SU-DHL-6 (cell line): ENCODE measurements around the gene ZNF554.

Experiments used
- H2AFZ ChIP-seq: fragments of 200-600 bp; sonication (generic); 2 replicates; pipeline ENCODE4 v1.6.1; 2014; ENCODE audit warnings: low read depth, mild to moderate bottlenecking, moderate library complexity, mixed read lengths, antibody characterized with exemption, low read length; ENCODE audit not compliant: severe bottlenecking
- H3F3A ChIP-seq: fragments of 200-600 bp; shearing (Covaris generic); 2 replicates; pipeline ENCODE4 v1.6.0; 2016; ENCODE audit warnings: antibody characterized with exemption, mild to moderate bottlenecking; ENCODE audit not compliant: insufficient read depth
- H3K27ac ChIP-seq: fragments of 200-600 bp; sonication (generic); 2 replicates; pipeline ENCODE4 v1.5.1; 2016; ENCODE audit warnings: low read depth, mild to moderate bottlenecking, low read length, moderate library complexity, mixed read lengths
- H3K27me3 ChIP-seq: fragments of 200-600 bp; sonication (generic), shearing (Covaris generic); 2 replicates; pipeline ENCODE4 v1.6.0; 2014; ENCODE audit warnings: mild to moderate bottlenecking, low read length
- H3K36me3 ChIP-seq: fragments of 200-600 bp; sonication (generic); 2 replicates; pipeline ENCODE4 v1.6.1; 2014; ENCODE audit warnings: mild to moderate bottlenecking, low read length, mixed read lengths
- H3K4me2 ChIP-seq: fragments of 300-600, 200-600 bp; shearing (Covaris generic), sonication (generic); 2 replicates; pipeline ENCODE4 v1.6.0; 2014; ENCODE audit warnings: low read length, low read depth, mild to moderate bottlenecking; ENCODE audit not compliant: poor library complexity, severe bottlenecking
- H3K4me3 ChIP-seq: fragments of 200-600 bp; sonication (generic); 2 replicates; pipeline ENCODE4 v1.5.1; 2014; ENCODE audit warnings: antibody characterized with exemption, low read length, mild to moderate bottlenecking, mixed read lengths; ENCODE audit not compliant: insufficient read depth, poor library complexity, severe bottlenecking
- H3K79me2 ChIP-seq: fragments of 200-600 bp; sonication (generic); 2 replicates; pipeline ENCODE4 v1.6.1; 2014; ENCODE audit warnings: mild to moderate bottlenecking, low read length, moderate library complexity; ENCODE audit not compliant: insufficient read depth
- H3K9ac ChIP-seq: fragments of 200-600 bp; sonication (generic); 2 replicates; pipeline ENCODE4 v1.7.0; 2014; ENCODE audit warnings: mild to moderate bottlenecking, low read length
- H3K9me2 ChIP-seq: fragments of 200-600 bp; sonication (generic); replicated peaks from 2 replicates; pipeline ENCODE4 v1.6.1; 2014; ENCODE audit warnings: low read length; ENCODE audit not compliant: insufficient read depth
- H3K9me3 ChIP-seq: fragments of 200-600 bp; sonication (generic); 2 replicates; pipeline ENCODE4 v1.6.1; 2014; ENCODE audit warnings: low read length, mixed read lengths; ENCODE audit not compliant: insufficient read depth
- H4K20me1 ChIP-seq: fragments of 200-600 bp; sonication (generic); 2 replicates; pipeline ENCODE4 v1.6.1; 2014; ENCODE audit warnings: low read depth, mild to moderate bottlenecking, antibody characterized with exemption, low read length, moderate library complexity, mixed read lengths
- EZH2phosphoT487 ChIP-seq: fragments of 200-600 bp; sonication (generic), shearing (Covaris generic); conservative IDR thresholded peaks from 2 replicates; pipeline ENCODE4 v1.6.1; 2018; ENCODE audit warnings: mild to moderate bottlenecking, antibody characterized with exemption, low read length, moderate library complexity, mixed read lengths
- TF ChIP-seq, protein P1 (sequence below): fragments of 200-600 bp; sonication (generic); IDR thresholded peaks from one replicate; pipeline ENCODE4 v1.5.1; 2017; ENCODE audit warnings: antibody characterized with exemption, mild to moderate bottlenecking, low read length, moderate library complexity; ENCODE audit not compliant: insufficient read depth, poor library complexity, severe bottlenecking

ZNF554 gene

DNA sequence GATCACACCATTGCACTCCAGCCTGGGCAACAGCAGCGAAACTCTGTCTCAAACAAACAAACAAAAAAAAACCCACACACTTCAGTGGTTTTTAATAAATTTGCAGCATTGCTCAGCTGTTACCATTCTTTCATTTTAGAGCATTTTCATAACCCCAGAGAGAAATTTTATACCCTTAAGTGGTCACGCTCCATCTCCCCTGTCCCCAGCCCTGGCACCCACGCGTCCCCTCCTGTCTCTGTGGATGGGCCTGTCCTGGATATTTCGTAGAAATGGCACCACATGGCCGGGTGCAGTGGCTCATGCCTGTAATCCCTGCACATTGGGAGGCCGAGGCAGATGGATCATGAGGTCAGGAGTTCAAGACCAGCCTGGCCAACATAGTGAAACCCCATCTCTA is 26.5 kb upstream of the ZNF554 start:
- no peaks in the 10 kb centered on the region for H3K9me2 ChIP-seq
- H3K4me3 ChIP-seq: no peak overlapping the region
- H3K9me3 ChIP-seq: no peaks in the 10 kb centered on the region
- no peak overlapping the region for H3K27ac ChIP-seq
- H3K4me2 ChIP-seq: no peak overlapping the region
- H3K79me2 ChIP-seq: peaks cover 22% of the 10 kb centered on the region
- TF ChIP-seq, protein P1, sequence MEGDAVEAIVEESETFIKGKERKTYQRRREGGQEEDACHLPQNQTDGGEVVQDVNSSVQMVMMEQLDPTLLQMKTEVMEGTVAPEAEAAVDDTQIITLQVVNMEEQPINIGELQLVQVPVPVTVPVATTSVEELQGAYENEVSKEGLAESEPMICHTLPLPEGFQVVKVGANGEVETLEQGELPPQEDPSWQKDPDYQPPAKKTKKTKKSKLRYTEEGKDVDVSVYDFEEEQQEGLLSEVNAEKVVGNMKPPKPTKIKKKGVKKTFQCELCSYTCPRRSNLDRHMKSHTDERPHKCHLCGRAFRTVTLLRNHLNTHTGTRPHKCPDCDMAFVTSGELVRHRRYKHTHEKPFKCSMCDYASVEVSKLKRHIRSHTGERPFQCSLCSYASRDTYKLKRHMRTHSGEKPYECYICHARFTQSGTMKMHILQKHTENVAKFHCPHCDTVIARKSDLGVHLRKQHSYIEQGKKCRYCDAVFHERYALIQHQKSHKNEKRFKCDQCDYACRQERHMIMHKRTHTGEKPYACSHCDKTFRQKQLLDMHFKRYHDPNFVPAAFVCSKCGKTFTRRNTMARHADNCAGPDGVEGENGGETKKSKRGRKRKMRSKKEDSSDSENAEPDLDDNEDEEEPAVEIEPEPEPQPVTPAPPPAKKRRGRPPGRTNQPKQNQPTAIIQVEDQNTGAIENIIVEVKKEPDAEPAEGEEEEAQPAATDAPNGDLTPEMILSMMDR: no peak
- no peak for TF ChIP-seq EZH2phosphoT487
- no peaks in the 10 kb centered on the region for H4K20me1 ChIP-seq
- H3K9ac ChIP-seq: no peak overlapping the region
- H2AFZ ChIP-seq: no peak overlapping the region
- H3K36me3 ChIP-seq: no peaks in the 10 kb centered on the region
- no peaks in the 10 kb centered on the region for H3K27me3 ChIP-seq
- no peaks in the 10 kb centered on the region for H3F3A ChIP-seq

DNA sequence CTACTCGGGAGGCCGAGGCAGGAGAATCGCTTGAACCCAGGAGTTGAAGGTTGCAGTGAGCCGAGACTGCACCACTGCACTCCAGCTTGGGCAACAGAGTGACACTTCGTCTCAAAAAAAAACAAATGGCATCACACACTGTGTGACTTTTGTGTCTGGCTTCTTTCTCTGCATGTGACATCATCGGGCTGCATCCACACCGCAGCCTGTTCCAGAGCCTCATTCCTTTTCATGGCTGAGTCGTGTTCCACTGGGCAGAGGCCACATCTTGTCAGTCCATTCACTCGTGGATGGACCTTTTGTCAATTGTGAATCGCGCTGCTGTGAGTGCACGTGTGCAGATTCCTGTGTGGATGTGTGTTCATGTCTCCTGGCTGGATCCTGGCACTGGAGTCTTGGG is 26.1 kb upstream of the ZNF554 start:
- Histone ChIP-seq H3K79me2 (peaks cover 18% of the 10 kb centered on the region), H4K20me1 (no peaks in the 10 kb centered on the region), H3F3A (no peaks in the 10 kb centered on the region), H3K36me3 (no peaks in the 10 kb centered on the region), H3K9me3 (no peaks in the 10 kb centered on the region), H2AFZ (no peak overlapping the region), H3K27ac (no peak overlapping the region), H3K4me2 (no peak overlapping the region), H3K27me3 (no peaks in the 10 kb centered on the region), H3K9ac (no peak overlapping the region), H3K9me2 (no peaks in the 10 kb centered on the region), H3K4me3 (no peak overlapping the region)
- TF ChIP-seq EZH2phosphoT487: no peak
- TF ChIP-seq, protein P1: no peak

DNA sequence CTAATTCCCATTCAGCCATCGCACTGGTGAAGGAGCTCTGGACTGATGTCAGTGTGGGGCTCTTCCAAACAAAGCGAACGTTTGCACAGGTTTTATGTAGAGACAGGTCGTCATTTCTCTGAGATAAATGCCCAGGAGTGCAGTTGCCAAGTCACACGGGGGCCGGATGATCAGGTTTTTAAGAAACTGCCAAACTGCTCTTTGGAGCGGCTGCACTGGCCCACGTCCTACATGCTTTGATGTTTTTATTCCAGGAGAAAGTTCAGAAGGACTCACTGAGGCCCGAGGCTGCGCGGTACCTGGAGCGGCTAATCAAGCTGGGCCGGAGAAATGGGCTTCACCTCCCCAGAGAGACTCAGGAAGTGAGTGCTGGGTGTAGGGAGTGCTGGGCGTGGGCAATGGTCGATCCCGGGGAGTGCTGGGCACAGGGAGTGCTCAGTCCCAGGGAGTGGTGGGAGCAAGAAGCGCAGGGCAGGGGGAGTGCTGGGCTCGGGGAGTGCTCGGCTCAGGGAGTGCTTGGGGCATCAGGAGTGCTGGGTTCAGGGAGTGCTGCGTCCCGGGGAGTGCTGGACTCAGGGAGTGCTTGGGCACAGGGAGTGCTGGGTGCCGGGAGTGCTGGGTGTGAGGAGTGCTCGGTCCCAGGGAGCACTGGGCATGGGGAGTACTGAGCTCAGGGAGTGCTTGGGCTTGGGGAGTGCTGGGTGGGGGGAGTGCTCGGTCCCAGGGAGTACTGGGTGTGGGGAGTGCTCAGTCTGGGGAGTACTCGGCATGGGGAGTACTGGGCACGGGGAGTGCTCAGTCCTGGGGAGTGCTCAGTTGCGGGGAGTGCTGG is 23.6 kb upstream of the ZNF554 start:
- H3K9me2 ChIP-seq: no peaks in the 10 kb centered on the region
- no peak overlapping the region for H3K9ac ChIP-seq
- no peak overlapping the region for H2AFZ ChIP-seq
- H3K36me3 ChIP-seq: no peaks in the 10 kb centered on the region
- H3K4me3 ChIP-seq: no peak overlapping the region
- no peak overlapping the region for H3K4me2 ChIP-seq
- no peaks in the 10 kb centered on the region for H3K27me3 ChIP-seq
- H4K20me1 ChIP-seq: no peaks in the 10 kb centered on the region
- H3F3A ChIP-seq: no peaks in the 10 kb centered on the region
- H3K27ac ChIP-seq: no peak overlapping the region
- H3K79me2 ChIP-seq: no peaks in the 10 kb centered on the region; the same call in 1 of the 2 replicates
- no peaks in the 10 kb centered on the region for H3K9me3 ChIP-seq
- TF ChIP-seq, protein P1: no peak
- TF ChIP-seq EZH2phosphoT487: no peak
